ENCODE results near the gene CDKN2AIP.
"Not testable (repeated sequence)": the region's sequence is repeated elsewhere in the genome, so short reads cannot be mapped to it uniquely, and the experiment has no call there.

CDKN2AIP gene

DNA sequence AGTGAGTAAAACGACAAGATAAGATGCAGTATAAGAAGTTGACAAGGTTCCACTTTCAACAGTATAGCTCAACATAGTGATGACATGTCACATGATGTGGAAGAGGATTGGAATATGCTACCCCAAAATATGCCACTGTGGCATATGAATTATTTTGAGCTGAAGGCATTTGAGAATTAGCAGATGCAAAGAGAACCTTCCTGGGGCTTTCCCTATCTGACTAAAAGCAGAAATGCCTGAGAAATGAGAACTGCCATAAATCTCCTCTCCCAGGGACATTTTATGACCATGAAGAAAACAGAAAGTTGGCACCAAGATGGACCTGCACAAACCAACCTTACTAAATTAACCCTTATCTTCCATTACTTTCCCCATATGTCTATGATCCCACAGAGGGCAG is 24.8 kb downstream of the CDKN2AIP start:
- no peak for DNase-seq
- no peaks in the 10 kb centered on the region for H3K27me3 ChIP-seq (ENCODE audit: insufficient read depth, low read depth, severe bottlenecking)
- H3K27ac ChIP-seq = no peak overlapping the region
- no peak overlapping the region for H3K4me3 ChIP-seq (ENCODE audit: low read depth, low read length)
- peaks cover 3% of the 10 kb centered on the region for H3K9me3 ChIP-seq (ENCODE audit: severe bottlenecking)
- TF ChIP-seq CTCF (IDR thresholded peaks at IDR 0.05; ENCODE audit: low read depth, low read length) = no peak
- no peaks in the 10 kb centered on the region for H3K36me3 ChIP-seq

- no peak for DNase-seq
- H3K4me3 ChIP-seq (ENCODE audit: low read depth, low read length) = no peak overlapping the region
- no peak overlapping the region for H3K27ac ChIP-seq
- H3K9me3 ChIP-seq (ENCODE audit: severe bottlenecking) = peaks cover 3% of the 10 kb centered on the region
- no peaks in the 10 kb centered on the region for H3K36me3 ChIP-seq
- no peak for TF ChIP-seq CTCF (IDR thresholded peaks at IDR 0.05; ENCODE audit: low read depth, low read length)
- no peaks in the 10 kb centered on the region for H3K27me3 ChIP-seq (ENCODE audit: insufficient read depth, low read depth, severe bottlenecking)
Observed at GRCh38 chr4:183469936-183470335, 25.5 kb downstream of the CDKN2AIP start.

DNA sequence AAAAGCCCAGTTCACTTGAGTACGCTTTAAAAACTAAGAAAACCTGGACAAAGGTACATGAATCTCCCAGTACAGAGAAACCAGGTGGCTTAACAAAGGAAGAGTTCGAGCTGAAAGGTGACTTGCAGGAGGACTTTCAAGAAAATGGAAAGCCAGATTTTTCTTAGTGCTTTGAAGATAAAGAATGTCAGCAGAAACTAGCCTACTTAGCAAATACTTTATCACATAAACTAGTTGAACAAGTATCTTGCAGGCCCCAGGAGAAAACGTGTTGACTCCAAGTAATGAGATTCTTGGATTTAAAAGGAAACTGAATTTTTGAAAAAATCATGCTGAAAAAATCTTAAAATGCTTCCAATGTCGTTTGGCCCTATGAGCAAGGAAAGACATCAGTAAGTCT is 26.4 kb downstream of the CDKN2AIP start:
- no peaks in the 10 kb centered on the region for H3K27me3 ChIP-seq (ENCODE audit: insufficient read depth, low read depth, severe bottlenecking)
- no peak overlapping the region for H3K27ac ChIP-seq
- DNase-seq = no peak
- peaks cover 3% of the 10 kb centered on the region for H3K9me3 ChIP-seq (ENCODE audit: severe bottlenecking)
- H3K36me3 ChIP-seq = no peaks in the 10 kb centered on the region
- no peak for TF ChIP-seq CTCF (IDR thresholded peaks at IDR 0.05; ENCODE audit: low read depth, low read length)
- H3K4me3 ChIP-seq (ENCODE audit: low read depth, low read length) = no peak overlapping the region

DNA sequence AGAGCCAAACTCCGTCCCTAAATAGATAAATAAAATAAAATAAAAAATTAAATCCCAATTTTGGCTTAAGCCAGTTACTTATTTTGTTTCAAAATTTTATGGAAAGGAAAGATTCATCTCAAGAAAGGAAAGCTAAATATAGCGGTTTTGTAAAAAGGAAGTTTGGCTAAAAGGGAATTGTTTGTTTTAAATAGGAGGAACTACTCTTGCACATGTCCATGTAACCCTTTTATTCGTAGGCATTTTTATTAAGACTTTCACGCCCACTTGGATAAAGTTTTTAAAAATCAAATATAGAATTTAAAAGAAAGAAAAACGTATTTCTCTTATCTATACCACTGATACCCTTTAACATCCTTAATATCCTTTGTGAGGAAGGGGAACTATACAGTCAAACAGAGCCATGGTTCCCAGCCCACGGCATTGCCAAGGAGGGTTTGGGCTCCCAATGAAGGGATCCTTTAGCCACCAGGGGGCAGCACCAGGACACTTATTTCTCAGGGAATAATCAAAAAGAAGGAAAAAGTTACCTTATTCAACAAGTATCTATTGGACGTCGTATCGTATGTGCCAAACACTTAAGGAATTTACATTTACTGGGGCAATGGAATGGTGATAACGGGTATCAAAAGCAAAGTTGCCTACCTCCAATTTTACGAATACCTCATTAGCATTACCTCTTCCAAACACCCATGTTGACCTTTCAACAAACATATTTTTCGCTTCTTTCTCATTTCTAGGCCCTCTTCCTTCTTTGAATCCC is 27.7 kb downstream of the CDKN2AIP start:
- Histone ChIP-seq H3K4me3 (ENCODE audit: low read depth, low read length) (no peak overlapping the region), H3K9me3 (ENCODE audit: severe bottlenecking) (peaks cover 3% of the 10 kb centered on the region), H3K27me3 (ENCODE audit: insufficient read depth, low read depth, severe bottlenecking) (no peaks in the 10 kb centered on the region), H3K36me3 (no peaks in the 10 kb centered on the region), H3K27ac (no peak overlapping the region)
- peak; percentile 60 for TF ChIP-seq CTCF (IDR thresholded peaks at IDR 0.05; ENCODE audit: low read depth, low read length)
- peak; percentile 90 for DNase-seq

DNA sequence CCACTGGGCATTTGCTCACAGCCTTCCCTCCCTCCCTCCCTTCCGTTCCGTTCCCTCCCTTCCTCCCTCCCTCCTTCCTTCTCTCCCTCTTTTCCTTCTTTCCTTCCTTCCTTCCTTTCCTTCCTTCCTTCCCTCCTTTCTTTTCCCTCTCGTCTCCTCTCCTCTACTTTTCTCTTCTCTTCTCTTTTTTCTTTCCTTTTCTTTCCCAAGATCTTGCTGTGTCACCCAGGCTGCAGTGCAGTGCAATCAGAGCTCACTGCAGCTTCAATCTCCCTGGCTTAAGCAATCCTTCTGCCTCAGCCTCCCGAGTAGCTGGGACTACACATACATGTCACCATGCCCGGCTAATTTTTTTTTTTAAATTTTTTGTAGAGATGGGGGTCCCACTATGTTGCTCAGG is 33.7 kb downstream of the CDKN2AIP start:
- no peak overlapping the region for H3K4me3 ChIP-seq (ENCODE audit: low read depth, low read length)
- no peaks in the 10 kb centered on the region for H3K27me3 ChIP-seq (ENCODE audit: insufficient read depth, low read depth, severe bottlenecking)
- no peak for TF ChIP-seq CTCF (IDR thresholded peaks at IDR 0.05; ENCODE audit: low read depth, low read length)
- DNase-seq = no peak
- no peaks in the 10 kb centered on the region for H3K9me3 ChIP-seq (ENCODE audit: severe bottlenecking)
- no peaks in the 10 kb centered on the region for H3K36me3 ChIP-seq
- no peak overlapping the region for H3K27ac ChIP-seq

DNA sequence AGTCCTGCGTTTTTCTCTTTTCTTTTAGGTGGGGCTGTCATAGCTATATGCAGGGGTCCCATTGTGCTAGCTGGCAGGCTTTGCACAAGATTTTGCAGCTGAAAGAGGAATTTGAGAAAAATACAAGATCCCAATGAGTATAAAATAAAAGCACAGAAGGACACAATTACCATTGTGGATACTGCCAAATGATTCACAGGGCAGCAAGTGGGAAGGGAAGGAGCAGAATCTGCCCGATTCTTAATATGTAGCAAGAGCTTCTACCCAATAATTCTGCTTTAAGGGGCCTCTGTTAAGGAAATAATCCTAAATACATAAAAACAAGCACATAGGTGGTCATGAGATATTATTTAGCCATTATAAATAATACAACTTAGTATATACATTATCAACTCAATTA is 34.5 kb downstream of the CDKN2AIP start:
- no peak for TF ChIP-seq CTCF (IDR thresholded peaks at IDR 0.05; ENCODE audit: low read depth, low read length)
- H3K4me3 ChIP-seq (ENCODE audit: low read depth, low read length) = no peak overlapping the region
- no peaks in the 10 kb centered on the region for H3K9me3 ChIP-seq (ENCODE audit: severe bottlenecking)
- no peaks in the 10 kb centered on the region for H3K36me3 ChIP-seq
- no peak overlapping the region for H3K27ac ChIP-seq
- H3K27me3 ChIP-seq (ENCODE audit: insufficient read depth, low read depth, severe bottlenecking) = no peaks in the 10 kb centered on the region
- no peak for DNase-seq

DNA sequence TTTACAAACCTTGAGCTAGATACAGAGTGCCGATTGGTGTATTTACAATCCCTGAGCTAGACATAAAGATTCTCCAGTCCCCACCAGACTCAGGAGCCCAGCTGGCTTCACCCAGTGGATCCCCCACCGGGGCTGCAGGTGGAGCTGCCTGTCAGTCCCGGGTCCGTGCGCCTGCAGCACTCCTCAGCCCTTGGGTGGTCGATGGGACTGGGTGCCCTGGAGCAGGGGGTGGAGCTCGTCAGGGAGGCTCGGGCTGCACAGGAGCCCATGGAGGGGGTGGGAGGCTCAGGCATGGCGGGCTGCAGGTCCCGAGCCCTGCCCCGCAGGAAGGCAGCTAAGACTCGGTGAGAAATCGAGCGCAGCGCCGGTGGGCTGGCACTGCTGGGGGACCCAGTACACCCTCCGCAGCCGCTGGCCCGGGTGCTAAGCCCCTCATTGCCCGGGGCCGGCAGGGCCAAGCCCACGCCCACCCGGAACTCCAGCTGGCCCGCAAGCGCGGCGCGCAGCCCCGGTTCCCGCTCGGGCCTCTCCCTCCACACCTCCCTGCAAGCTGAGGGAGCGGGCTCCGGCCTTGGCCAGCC is 38.2 kb downstream of the CDKN2AIP start:
- DNase-seq; H3K36me3 ChIP-seq; H3K9me3 ChIP-seq (ENCODE audit: severe bottlenecking); H3K27ac ChIP-seq; H3K4me3 ChIP-seq (ENCODE audit: low read depth, low read length); H3K27me3 ChIP-seq (ENCODE audit: insufficient read depth, low read depth, severe bottlenecking): not testable (repeated sequence)

Data from WERI-Rb-1 (cell line).